Measurements from ENCODE around the gene POLR2B. TPM values are rescaled to one million over a fixed set of nuclear protein-coding genes. Genes with fewer than 3 reads are reported as not detected.
"Not testable (repeated sequence)": the region's sequence is repeated elsewhere in the genome, so short reads cannot be mapped to it uniquely, and the experiment has no call there.

Gene POLR2B
- total RNA-seq, 2 experiments from 2014 or later, result 114 to 123 TPM

DNA sequence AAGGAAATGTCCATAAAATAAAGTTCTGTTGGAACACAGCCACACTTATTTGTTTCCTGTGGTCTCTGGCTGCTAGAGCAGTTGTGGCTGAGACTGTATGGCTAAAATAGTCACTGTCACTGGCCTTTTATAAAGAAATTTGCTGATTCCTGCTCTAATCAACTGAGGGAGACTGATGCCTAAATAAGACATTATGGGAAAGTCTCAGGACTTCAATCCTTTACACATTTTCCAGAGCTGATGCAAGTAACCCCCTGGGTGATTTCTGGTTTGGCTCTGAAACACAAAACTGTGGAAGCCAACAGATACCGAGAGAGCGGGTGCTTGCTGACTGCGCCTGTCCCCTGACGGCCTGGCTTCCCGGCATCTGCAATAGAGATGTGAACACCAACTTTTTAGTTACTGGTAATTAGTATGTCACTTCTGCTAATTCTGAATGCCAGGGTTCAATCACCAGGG, 64.0 kb downstream of the POLR2B start:
- no peak overlapping the region for H3K4me3 Mint-ChIP-seq
- no peak overlapping the region for H3K27ac Mint-ChIP-seq
- no peaks in the 10 kb centered on the region for H3K9me3 Mint-ChIP-seq
- POLR2A ChIA-PET, result no interaction called here
- intact Hi-C loops (cut with micrococcal nuclease), result no loop called here
- DNase-seq, result no peak
- no peaks in the 10 kb centered on the region for H3K4me1 Mint-ChIP-seq (ENCODE audit: low read depth)
- CTCF ChIA-PET, result no interaction called here
- H3K36me3 Mint-ChIP-seq, result no peaks in the 10 kb centered on the region
- peaks cover 10% of the 10 kb centered on the region for H3K27me3 Mint-ChIP-seq

DNA sequence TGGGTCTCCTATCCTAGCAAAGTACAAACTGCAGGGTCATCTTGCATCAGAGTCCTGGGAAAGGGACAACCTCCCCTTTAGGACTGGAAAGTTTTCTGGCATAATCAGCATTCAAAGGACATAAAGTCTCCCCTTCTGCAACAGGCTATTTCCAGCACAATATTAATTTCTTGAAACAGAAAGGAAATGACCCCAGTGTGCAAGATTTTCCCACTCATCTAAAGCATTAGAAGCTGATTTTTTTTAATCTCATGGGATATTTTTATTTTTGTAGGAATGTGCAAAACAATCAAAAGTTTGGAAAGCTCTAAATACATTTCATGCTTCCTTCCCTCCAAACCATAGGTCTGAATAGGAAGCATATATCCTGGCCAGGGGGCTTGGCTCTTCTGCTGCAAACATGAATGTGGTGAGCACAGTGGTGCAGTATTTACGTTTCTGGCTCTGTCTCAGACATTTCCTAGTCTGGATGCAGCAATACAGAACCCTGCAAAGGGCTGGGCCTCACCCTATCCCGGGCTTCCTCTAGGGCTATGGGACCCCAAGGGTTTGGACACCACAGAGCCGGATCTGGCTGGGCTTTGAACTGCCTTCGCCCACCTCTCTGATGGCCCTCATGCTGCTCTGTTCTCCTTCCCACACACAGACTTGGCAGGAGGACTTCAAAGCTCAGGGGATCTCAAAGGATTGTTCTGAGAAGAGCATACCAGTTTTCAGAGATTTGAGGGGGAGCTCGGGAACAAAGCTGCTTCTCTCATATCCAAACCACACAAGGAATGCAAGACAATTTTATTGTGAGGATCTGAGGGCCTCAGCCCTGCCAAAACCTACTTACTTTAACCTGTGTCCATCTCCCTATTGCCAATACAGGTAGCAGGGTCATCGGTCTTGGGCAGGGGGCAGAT, 64.9 kb downstream of the POLR2B start:
- POLR2A ChIA-PET, result no interaction called here
- CTCF ChIA-PET, result no interaction called here
- intact Hi-C loops (cut with micrococcal nuclease), result no loop called here
- Mint-ChIP-seq H3K27ac (no peak overlapping the region), H3K4me1 (ENCODE audit: low read depth) (no peaks in the 10 kb centered on the region), H3K9me3 (no peaks in the 10 kb centered on the region), H3K27me3 (peaks cover 10% of the 10 kb centered on the region), H3K36me3 (no peaks in the 10 kb centered on the region), H3K4me3 (no peak overlapping the region)
- no peak for DNase-seq

DNA sequence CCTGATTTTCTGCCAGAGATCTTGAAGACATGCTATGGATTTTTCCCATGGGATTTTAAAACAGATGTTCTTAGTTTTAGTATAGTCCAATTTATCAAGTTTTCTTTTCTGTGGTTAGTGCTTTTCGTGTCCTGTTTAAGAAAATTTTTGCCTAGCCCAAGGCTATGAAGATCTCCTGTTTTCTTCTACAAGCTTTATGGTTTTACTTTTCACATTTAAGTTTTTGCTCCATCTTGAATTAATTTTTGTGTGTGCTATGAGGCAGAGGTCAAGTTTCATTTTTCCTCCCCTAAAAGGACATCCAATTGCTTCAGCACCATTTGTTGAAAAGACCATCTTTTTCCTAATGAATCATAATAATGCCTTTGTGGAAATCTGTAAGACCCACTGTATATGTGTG, 65.6 kb downstream of the POLR2B start:
- no peak overlapping the region for H3K4me3 Mint-ChIP-seq
- CTCF ChIA-PET, result no interaction called here
- no peak overlapping the region for H3K27ac Mint-ChIP-seq
- no peaks in the 10 kb centered on the region for H3K9me3 Mint-ChIP-seq
- DNase-seq, result no peak
- POLR2A ChIA-PET, result no interaction called here
- no peaks in the 10 kb centered on the region for H3K36me3 Mint-ChIP-seq
- intact Hi-C loops (cut with micrococcal nuclease), result no loop called here
- H3K27me3 Mint-ChIP-seq, result peaks cover 10% of the 10 kb centered on the region
- no peaks in the 10 kb centered on the region for H3K4me1 Mint-ChIP-seq (ENCODE audit: low read depth)

DNA sequence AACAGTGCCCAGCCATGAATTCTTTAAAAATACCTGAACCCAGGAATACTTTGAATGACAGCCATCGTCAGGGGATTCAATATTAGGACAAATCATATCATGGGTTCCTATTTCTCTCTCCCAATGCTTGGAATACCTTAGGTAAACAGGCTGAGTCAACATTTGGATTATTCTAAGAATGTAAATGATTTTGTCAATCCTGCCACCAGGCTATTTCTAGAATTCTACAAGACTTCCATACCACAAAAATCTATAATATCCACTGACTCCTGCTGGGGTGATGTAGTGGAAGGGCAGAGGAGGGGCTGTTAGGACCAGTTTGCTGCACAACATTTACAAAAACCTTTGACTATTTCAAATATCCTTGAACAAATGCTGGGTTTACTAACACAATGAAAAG, 66.3 kb downstream of the POLR2B start:
- POLR2A ChIA-PET, result no interaction called here
- no peaks in the 10 kb centered on the region for H3K4me1 Mint-ChIP-seq (ENCODE audit: low read depth)
- intact Hi-C loops (cut with micrococcal nuclease), result no loop called here
- no peaks in the 10 kb centered on the region for H3K36me3 Mint-ChIP-seq
- no peak overlapping the region for H3K4me3 Mint-ChIP-seq
- CTCF ChIA-PET, result no interaction called here
- no peak overlapping the region for H3K27ac Mint-ChIP-seq
- H3K27me3 Mint-ChIP-seq, result peaks cover 10% of the 10 kb centered on the region
- no peaks in the 10 kb centered on the region for H3K9me3 Mint-ChIP-seq
- no peak for DNase-seq

DNA sequence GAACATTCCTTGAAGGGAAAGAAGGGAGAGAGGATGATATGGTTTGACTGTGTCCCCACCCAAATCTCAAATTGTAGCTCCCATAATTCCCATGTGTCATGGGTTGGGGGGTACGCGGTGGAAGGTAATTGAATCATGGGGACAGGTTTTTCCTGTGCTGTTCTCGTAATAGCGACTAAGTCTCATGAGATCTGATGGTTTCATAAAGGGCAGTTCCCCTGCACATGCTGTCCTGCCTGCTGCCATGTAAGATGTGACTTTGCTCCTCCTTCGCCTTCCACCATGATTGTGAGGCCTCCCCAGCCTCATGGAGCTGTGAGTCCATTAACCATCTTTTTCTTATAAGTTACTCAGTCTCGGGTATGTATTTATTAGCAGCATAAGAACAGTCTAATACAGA, 68.3 kb downstream of the POLR2B start:
- POLR2A ChIA-PET; DNase-seq; intact Hi-C loops (cut with micrococcal nuclease); H3K27ac Mint-ChIP-seq; H3K9me3 Mint-ChIP-seq; H3K4me3 Mint-ChIP-seq; H3K36me3 Mint-ChIP-seq; H3K27me3 Mint-ChIP-seq; H3K4me1 Mint-ChIP-seq (ENCODE audit: low read depth); CTCF ChIA-PET: not testable (repeated sequence)

DNA sequence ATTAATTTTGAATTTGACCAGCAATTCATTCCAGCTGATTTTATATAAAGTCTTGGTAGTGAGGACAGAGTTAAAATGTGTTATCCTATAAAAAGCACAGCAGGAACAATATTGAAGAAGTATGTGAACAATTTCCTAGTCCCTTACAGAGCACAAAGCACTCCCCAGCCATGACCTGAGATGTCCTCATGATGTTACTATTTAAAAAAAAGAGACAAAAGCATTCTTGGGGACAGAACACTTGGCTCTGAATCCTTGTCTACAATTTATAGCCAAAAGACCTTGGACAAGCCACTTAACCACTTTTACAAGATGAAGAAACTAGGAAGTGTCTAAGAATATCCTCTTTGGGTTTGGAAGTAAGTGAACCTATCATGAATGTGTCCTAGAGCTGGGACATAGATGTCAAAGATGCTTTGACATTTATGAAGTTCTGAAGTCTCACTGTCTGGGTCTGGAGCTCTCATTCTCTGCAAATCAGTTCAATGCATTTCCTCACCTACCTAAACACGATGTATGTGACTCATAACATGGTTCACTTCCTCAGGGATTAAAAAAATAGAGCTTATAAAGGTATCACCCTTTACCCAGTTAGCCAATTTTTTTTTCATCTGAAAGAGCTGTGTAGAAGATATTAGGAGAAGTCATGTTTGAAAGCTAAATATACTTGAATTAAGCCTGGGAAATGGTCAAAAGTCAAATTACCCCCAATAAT, 70.1 kb downstream of the POLR2B start:
- intact Hi-C loops (cut with micrococcal nuclease), result no loop called here
- H3K36me3 Mint-ChIP-seq, result no peaks in the 10 kb centered on the region
- ChIA-PET POLR2A (no interaction called here), CTCF (no interaction called here)
- no peak overlapping the region for H3K27ac Mint-ChIP-seq
- peaks cover 12% of the 10 kb centered on the region for H3K27me3 Mint-ChIP-seq
- no peak overlapping the region for H3K4me3 Mint-ChIP-seq
- no peak for DNase-seq
- no peaks in the 10 kb centered on the region for H3K9me3 Mint-ChIP-seq
- no peaks in the 10 kb centered on the region for H3K4me1 Mint-ChIP-seq (ENCODE audit: low read depth)

DNA sequence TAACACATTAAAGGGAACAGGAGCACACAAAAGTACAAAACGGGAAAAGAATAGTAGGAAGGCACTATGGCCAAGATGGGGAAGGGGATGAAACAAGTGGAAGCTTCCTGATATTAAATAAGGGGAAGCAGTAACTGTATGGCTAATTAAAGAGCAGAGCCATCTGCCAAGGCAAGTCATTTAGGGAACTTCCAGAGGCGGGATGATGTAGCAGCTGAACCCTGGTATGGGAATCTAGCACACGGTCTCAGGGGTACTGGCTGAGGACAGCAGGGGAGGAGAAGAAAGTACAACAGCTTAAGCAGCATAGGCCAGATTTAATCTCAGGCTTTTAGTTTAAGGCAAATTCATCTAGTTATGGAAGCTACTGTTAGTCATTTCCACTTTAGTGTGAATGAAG, 72.4 kb downstream of the POLR2B start:
- DNase-seq, result no peak
- H3K9me3 Mint-ChIP-seq, result no peaks in the 10 kb centered on the region
- H3K4me1 Mint-ChIP-seq (ENCODE audit: low read depth), result no peaks in the 10 kb centered on the region
- peaks cover 15% of the 10 kb centered on the region for H3K27me3 Mint-ChIP-seq
- intact Hi-C loops (cut with micrococcal nuclease), result no loop called here
- H3K36me3 Mint-ChIP-seq, result no peaks in the 10 kb centered on the region
- ChIA-PET CTCF (no interaction called here), POLR2A (no interaction called here)
- no peak overlapping the region for H3K4me3 Mint-ChIP-seq
- H3K27ac Mint-ChIP-seq, result no peak overlapping the region

DNA sequence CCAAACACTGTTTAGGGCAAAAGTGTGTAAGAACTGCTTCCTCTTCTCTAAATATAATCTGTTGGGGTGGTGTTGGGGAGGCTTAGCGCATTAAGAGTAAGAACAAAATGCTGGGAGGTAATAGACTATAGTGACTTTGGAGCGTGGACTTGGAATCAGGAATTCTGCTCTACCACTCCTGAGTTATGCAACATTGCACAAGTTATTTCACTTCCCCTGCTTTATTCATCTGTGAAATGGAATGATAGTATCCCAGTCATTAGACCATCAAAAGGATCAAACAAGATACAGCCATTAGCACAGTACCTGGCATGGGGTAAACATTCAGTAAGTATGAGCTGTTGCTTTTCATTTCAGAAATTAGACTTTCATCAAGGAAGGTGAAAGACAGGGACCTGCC, 72.8 kb downstream of the POLR2B start:
- ChIA-PET CTCF (no interaction called here), POLR2A (no interaction called here)
- no peaks in the 10 kb centered on the region for H3K9me3 Mint-ChIP-seq
- H3K4me1 Mint-ChIP-seq (ENCODE audit: low read depth), result no peaks in the 10 kb centered on the region
- DNase-seq, result no peak
- H3K27me3 Mint-ChIP-seq, result peaks cover 16% of the 10 kb centered on the region
- H3K27ac Mint-ChIP-seq, result no peak overlapping the region
- H3K4me3 Mint-ChIP-seq, result no peak overlapping the region
- intact Hi-C loops (cut with micrococcal nuclease), result no loop called here
- no peaks in the 10 kb centered on the region for H3K36me3 Mint-ChIP-seq

DNA sequence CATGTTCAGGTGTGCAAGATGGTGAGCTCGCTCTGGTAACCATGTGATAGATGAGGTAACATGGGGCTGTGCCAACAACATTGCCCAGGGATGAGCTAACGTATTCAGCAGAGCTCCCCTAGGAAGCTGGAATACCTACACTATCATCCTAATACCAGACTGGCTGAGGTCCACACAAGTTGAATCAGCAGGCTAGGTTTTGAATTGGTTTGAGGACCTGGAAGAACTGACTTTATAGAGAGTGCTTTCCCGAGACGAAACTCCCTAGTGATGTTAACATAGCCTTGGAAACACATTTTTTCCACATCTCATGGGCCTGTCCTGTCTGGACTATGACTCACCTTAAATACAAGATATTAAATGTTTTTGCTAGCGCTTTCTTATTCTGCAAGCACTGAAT, 74.8 kb downstream of the POLR2B start:
- H3K9me3 Mint-ChIP-seq, result no peaks in the 10 kb centered on the region
- no peak overlapping the region for H3K4me3 Mint-ChIP-seq
- POLR2A ChIA-PET, result no interaction called here
- DNase-seq, result no peak
- H3K36me3 Mint-ChIP-seq, result no peaks in the 10 kb centered on the region
- CTCF ChIA-PET, result no interaction called here
- peaks cover 21% of the 10 kb centered on the region for H3K27me3 Mint-ChIP-seq
- intact Hi-C loops (cut with micrococcal nuclease), result no loop called here
- H3K27ac Mint-ChIP-seq, result no peak overlapping the region
- H3K4me1 Mint-ChIP-seq (ENCODE audit: low read depth), result no peaks in the 10 kb centered on the region

DNA sequence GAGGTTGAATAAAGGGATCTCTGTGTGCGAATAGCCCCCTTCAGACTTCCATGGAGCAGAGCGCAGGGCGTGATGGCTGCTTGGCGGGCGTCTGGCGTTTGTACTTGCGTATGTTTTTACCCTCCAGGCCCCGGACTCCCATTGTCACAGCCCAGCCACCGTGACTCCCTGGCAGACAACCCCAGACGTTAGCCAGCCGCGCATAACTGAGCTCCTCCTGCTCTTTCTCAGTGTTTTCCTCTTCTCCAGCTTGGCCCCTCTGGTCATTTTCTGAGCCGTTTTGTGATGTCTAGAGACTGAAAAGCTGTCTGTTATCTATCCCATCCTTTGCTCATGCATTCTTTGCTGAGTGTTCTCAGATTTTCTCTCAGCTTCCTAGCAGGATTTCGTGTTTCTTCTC, 77.2 kb downstream of the POLR2B start:
- H3K4me1 Mint-ChIP-seq (ENCODE audit: low read depth), result no peaks in the 10 kb centered on the region
- H3K27ac Mint-ChIP-seq, result no peak overlapping the region
- ChIA-PET POLR2A (no interaction called here), CTCF (no interaction called here)
- no peaks in the 10 kb centered on the region for H3K36me3 Mint-ChIP-seq
- no peak for DNase-seq
- intact Hi-C loops (cut with micrococcal nuclease), result no loop called here
- H3K27me3 Mint-ChIP-seq, result peaks cover 30% of the 10 kb centered on the region
- H3K4me3 Mint-ChIP-seq, result no peak overlapping the region
- H3K9me3 Mint-ChIP-seq, result no peaks in the 10 kb centered on the region

DNA sequence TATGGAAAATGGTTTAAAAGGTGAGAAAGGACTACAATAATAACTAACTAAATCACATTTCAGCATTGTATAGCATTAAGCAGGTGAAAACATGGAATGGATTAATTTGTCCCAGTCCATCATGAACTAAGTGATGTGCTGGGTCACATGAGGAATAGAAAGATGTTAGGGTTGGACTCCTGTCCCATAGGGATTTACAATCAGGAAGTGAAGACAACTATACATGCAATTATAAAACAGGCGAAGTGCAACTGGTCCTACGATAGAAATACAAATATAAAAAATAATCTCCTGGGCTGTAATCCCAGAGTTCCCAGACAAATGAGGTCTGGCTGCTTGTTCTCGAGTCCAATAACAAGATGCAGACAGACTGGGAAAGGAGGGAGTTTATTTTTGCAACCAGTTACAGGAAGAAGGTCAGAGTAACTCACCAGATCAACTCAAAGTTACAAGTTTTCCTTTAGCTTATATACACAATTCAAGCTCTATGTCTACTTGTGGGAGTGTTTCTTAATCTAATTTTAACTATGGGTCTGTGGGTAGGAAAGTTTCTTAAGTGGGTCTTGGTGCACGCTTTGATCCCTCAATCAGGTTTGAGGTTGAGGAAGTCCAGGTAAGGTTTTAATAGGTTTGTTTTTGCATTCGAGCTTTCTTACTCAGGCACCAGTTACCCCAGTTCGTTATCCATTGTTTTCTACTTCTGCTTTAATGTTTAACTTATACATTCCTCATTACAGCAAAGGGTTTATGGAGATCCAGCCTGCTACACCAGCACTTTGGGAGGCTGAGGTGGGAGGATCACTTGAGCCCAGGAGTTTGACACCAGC, 81.4 kb downstream of the POLR2B start:
- ChIA-PET POLR2A (no interaction called here), CTCF (no interaction called here)
- H3K27ac Mint-ChIP-seq, result no peak overlapping the region
- intact Hi-C loops (cut with micrococcal nuclease), result no loop called here
- no peaks in the 10 kb centered on the region for H3K9me3 Mint-ChIP-seq
- DNase-seq, result no peak
- H3K36me3 Mint-ChIP-seq, result no peaks in the 10 kb centered on the region
- H3K27me3 Mint-ChIP-seq, result peaks cover 28% of the 10 kb centered on the region
- no peaks in the 10 kb centered on the region for H3K4me1 Mint-ChIP-seq (ENCODE audit: low read depth)
- no peak overlapping the region for H3K4me3 Mint-ChIP-seq

DNA sequence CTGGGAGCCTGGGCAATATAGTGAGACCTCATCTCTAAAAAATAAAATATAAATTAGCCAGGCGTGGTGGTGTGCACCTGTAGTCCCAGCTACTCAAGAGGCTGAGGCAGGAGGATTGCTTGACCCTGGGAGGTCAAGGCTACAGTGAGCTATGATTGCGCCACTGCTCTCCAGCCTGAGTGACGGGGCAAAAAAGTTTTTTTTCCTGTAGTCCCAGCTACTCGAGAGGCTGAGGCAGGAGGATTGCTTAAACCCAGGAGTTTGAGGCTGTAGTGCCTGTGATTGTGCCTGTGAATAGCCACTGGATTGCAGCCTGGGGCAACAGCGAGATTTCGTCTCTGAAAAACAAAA, 82.0 kb downstream of the POLR2B start:
- H3K9me3 Mint-ChIP-seq, POLR2A ChIA-PET, CTCF ChIA-PET: not testable (repeated sequence)

More for the DNA sequence above, 82.0 kb downstream of the POLR2B start:
- DNase-seq; H3K4me3 Mint-ChIP-seq; H3K27ac Mint-ChIP-seq; H3K36me3 Mint-ChIP-seq; H3K4me1 Mint-ChIP-seq (ENCODE audit: low read depth); intact Hi-C loops (cut with micrococcal nuclease): not testable (repeated sequence)
- peaks cover 28% of the 10 kb centered on the region for H3K27me3 Mint-ChIP-seq

All from activated CD4-positive, alpha-beta memory T cell treated with anti-CD3 and anti-CD28 coated beads for 36 hours (primary cell).